HepG2 (cell line): ENCODE measurements around the gene SLC35F6. TPM values are rescaled to one million over a fixed set of nuclear protein-coding genes. Genes with fewer than 3 reads are reported as not detected.
A peak's percentile ranks its signal among the peaks of the same experiment; 100 is the strongest.

ENCODE experiments used
- ATAC-seq: fragments of 200-7000 bp; cut with Tn5 transposase; 3 replicates; pipeline ENCODE4 v1.9.1; 2020; ENCODE audit warnings: mild to moderate bottlenecking, moderate library complexity
- BruUV-seq: library from RNA; stranded (reverse); fragments of 400-500 nt; replicated peaks from 2 replicates; lab custom pipeline; 2021; lab: Mats Ljungman, UMichigan
- CTCF ChIA-PET: fragments of 300-600 bp; formaldehyde crosslinking; extraction: SDS; loops from one replicate; lab custom pipeline; 2021; ENCODE audit warnings: low total read pairs, inconsistent platforms, low intra/inter-chr PET ratio; lab: Yijun Ruan, JAX
- POLR2A ChIA-PET: fragments of 350-600 bp; sonication (Branson Sonifier 250); formaldehyde crosslinking; loops from one replicate; lab custom pipeline; 2020; ENCODE audit warnings: antibody characterized with exemption, inconsistent platforms; lab: Yijun Ruan, JAX
- DNase-seq: peaks from one replicate; pipeline ENCODE4 v3.0.0-alpha.2; 2015; ENCODE audit warnings: low spot score
- FAIRE-seq: peaks from 3 replicates; lab custom pipeline; 2011; peaks lifted over from hg19 to GRCh38; lab: Jason Lieb, UNC
- H2AFZ ChIP-seq: one replicate; pipeline ENCODE4 v1.6.1; 2011; ENCODE audit warnings: low read length, inconsistent platforms
- H3K27ac ChIP-seq: fragments of 300-600 bp; 3 replicates; pipeline ENCODE4 v1.8.0; 2011; ENCODE audit warnings: mixed run types, mild to moderate bottlenecking, mixed read lengths, low read length, inconsistent platforms; ENCODE audit not compliant: insufficient read depth; ENCODE audit errors: extremely low read length
- H3K27me3 ChIP-seq, 2 experiments: fragments of 200-600 bp in 1 of 2; 2 replicates in 1 of 2; 3 replicates in 1 of 2; pipeline versions ENCODE4 v1.6.0 to v1.8.0; 2011; ENCODE audit warnings: low read length in 2 of 2, mild to moderate bottlenecking in 2 of 2, moderate library complexity in 2 of 2, inconsistent platforms in 1 of 2; ENCODE audit not compliant: insufficient read depth in 2 of 2, control insufficient read depth in 1 of 2
- H3K36me3 ChIP-seq, 2 experiments: fragments of 200-600 bp in 1 of 2; replicated peaks in 1 of 2; 2 replicates in 1 of 2; 3 replicates in 1 of 2; pipeline versions ENCODE4 v1.5.1 to v1.8.0; 2011; ENCODE audit warnings: low read length in 2 of 2, inconsistent platforms in 1 of 2; ENCODE audit not compliant: insufficient read depth in 2 of 2, control insufficient read depth in 1 of 2
- H3K4me1 ChIP-seq: 2 replicates; pipeline ENCODE4 v1.5.1; 2012; ENCODE audit warnings: low read length, inconsistent platforms; ENCODE audit not compliant: insufficient read depth
- H3K4me2 ChIP-seq: 2 replicates; pipeline ENCODE4 v1.6.0; 2011; ENCODE audit warnings: low read depth, low read length, inconsistent platforms
- H3K4me3 ChIP-seq, 3 experiments: fragments of 200-600 bp in 1 of 3; sonication (generic), shearing (Covaris generic) in 1 of 3; replicated peaks in 1 of 3; 2 replicates each; pipeline ENCODE4 v1.5.1; 2011 to 2016; ENCODE audit warnings: low read length in 3 of 3, inconsistent platforms in 2 of 3, low read depth in 2 of 3, mild to moderate bottlenecking in 2 of 3, control low read depth in 1 of 3, mixed read lengths in 1 of 3; ENCODE audit not compliant: insufficient read depth in 1 of 3
- H3K79me2 ChIP-seq: one replicate; pipeline ENCODE4 v1.6.1; 2011; ENCODE audit warnings: low read length, inconsistent platforms; ENCODE audit not compliant: insufficient read depth
- H3K9ac ChIP-seq: 2 replicates; pipeline ENCODE4 v1.6.0; 2011; ENCODE audit warnings: mild to moderate bottlenecking, low read depth, low read length, inconsistent platforms; ENCODE audit not compliant: insufficient read depth
- H3K9me3 ChIP-seq: 2 replicates; pipeline ENCODE4 v1.5.1; 2012; ENCODE audit warnings: mild to moderate bottlenecking, low read length
- H4K20me1 ChIP-seq: 2 replicates; pipeline ENCODE4 v1.6.0; 2011; ENCODE audit warnings: inconsistent platforms, mild to moderate bottlenecking, low read length, moderate library complexity; ENCODE audit not compliant: insufficient read depth
- CENPBD1 ChIP-seq: sonication (generic); formaldehyde crosslinking; IDR thresholded peaks from 2 replicates; pipeline ENCODE4 v1.8.0; 2022; ENCODE audit warnings: missing genetic modification reagents, low read depth, mild to moderate bottlenecking, borderline replicate concordance
- ELK4 ChIP-seq: sonication (generic); formaldehyde crosslinking; IDR thresholded peaks from 2 replicates; pipeline ENCODE4 v1.9.0; 2021; ENCODE audit warnings: missing genetic modification reagents, borderline replicate concordance
- ETV5 ChIP-seq: IDR thresholded peaks from 2 replicates; pipeline ENCODE4 v1.6.1; 2018; ENCODE audit warnings: missing biosample characterization, missing genetic modification reagents, inconsistent platforms, borderline replicate concordance
- FOXA3 ChIP-seq: IDR thresholded peaks from 2 replicates; pipeline ENCODE4 v1.6.1; 2016; ENCODE audit warnings: missing genetic modification reagents, missing compliant biosample characterization
- ISX ChIP-seq: sonication (generic); formaldehyde crosslinking; conservative IDR thresholded peaks from 2 replicates; pipeline ENCODE4 v1.5.0; 2020; ENCODE audit warnings: missing genetic modification reagents
- NFE2L2 ChIP-seq: fragments of 150-350 bp; IDR thresholded peaks from 2 replicates; pipeline ENCODE4 v1.6.1; 2014; ENCODE audit warnings: low read length
- PAWR ChIP-seq: sonication (generic); formaldehyde crosslinking; IDR thresholded peaks from 2 replicates; pipeline ENCODE4 v1.4.0; 2020; ENCODE audit warnings: missing genetic modification reagents, mild to moderate bottlenecking, borderline replicate concordance
- PHF8 ChIP-seq: sonication (generic); formaldehyde crosslinking; IDR thresholded peaks from 2 replicates; pipeline ENCODE4 v1.5.0; 2020; ENCODE audit warnings: missing genetic modification reagents
- SIN3A ChIP-seq: IDR thresholded peaks from 2 replicates; pipeline ENCODE4 v1.6.1; 2011; ENCODE audit warnings: low read depth, mild to moderate bottlenecking, control low read depth, low read length, borderline replicate concordance
- SKI ChIP-seq: fragments of 450-650 bp; IDR thresholded peaks from one replicate; pipeline ENCODE4 v1.6.1; 2018; ENCODE audit warnings: mild to moderate bottlenecking; ENCODE audit not compliant: partially characterized antibody
- SNAI1 ChIP-seq: sonication (generic); formaldehyde crosslinking; IDR thresholded peaks from 2 replicates; pipeline ENCODE4 v1.5.0; 2020; ENCODE audit warnings: mild to moderate bottlenecking, missing genetic modification reagents, borderline replicate concordance
- SSRP1 ChIP-seq: IDR thresholded peaks from 2 replicates; pipeline ENCODE4 v1.6.1; 2016; ENCODE audit warnings: control low read depth
- ZFP82 ChIP-seq: sonication (generic); formaldehyde crosslinking; IDR thresholded peaks from 2 replicates; pipeline ENCODE4 v1.5.1; 2020; ENCODE audit warnings: mild to moderate bottlenecking, missing genetic modification reagents, borderline replicate concordance
- ZIK1 ChIP-seq: sonication (generic); formaldehyde crosslinking; IDR thresholded peaks from 2 replicates; pipeline ENCODE4 v1.5.0; 2020; ENCODE audit warnings: mild to moderate bottlenecking, low read depth, missing genetic modification reagents, borderline replicate concordance
- ZMAT3 ChIP-seq: sonication (generic); formaldehyde crosslinking; conservative IDR thresholded peaks from 2 replicates; pipeline ENCODE4 v1.7.0; 2021; ENCODE audit warnings: missing genetic modification reagents
- ZNF367 ChIP-seq: sonication (generic); formaldehyde crosslinking; IDR thresholded peaks from 2 replicates; pipeline ENCODE4 v1.4.0; 2020; ENCODE audit warnings: missing genetic modification reagents, borderline replicate concordance
- ZNF549 ChIP-seq: sonication (generic); formaldehyde crosslinking; IDR thresholded peaks from 2 replicates; pipeline ENCODE4 v1.5.0; 2020; ENCODE audit warnings: missing genetic modification reagents
- WGBS: methylation state at CpG from one replicate; pipeline ENCODE4 v1.1.6; 2017; ENCODE audit warnings: low lambda C conversion rate; 5-methylcytosine and 5-hydroxymethylcytosine counted together
- in situ Hi-C: cut with HindIII; loops from 2 replicates; pipeline ENCODE4 v1.10.0; 2017; ENCODE audit warnings: low pct_unique_long_range_greater_than_20kb; ENCODE audit not compliant: extremely low pct_ligation_motif_present
- intact Hi-C: fragments of 100-400 bp; cut with micrococcal nuclease; formaldehyde crosslinking; loops from one replicate; pipeline ENCODE4 v1.10.0; 2022; ENCODE audit not compliant: unreplicated experiment
- polyA plus RNA-seq, 8 experiments: library from polyadenylated mRNA; depleted of rRNA in 3 of 8; stranded (reverse) in 7 of 8; unstranded in 1 of 8; fragments of >200 nt; fragmentation: Illumina TruSeq in 4 of 8; extraction: Trizol in 4 of 8; gene quantifications; 2 replicates each; pipeline versions ENCODE4 v1.2.1 to v1.2.3, GENCODE V29; 2011 to 2016; ENCODE audit warnings: low read depth in 4 of 8, missing spikeins in 1 of 8, mixed read lengths in 1 of 8; ENCODE audit not compliant: insufficient read depth in 1 of 8
- total RNA-seq, 5 experiments: library from RNA; depleted of rRNA; stranded (reverse); fragments of >200 nt; fragmentation: Illumina TruSeq; extraction: Trizol; gene quantifications; 2 replicates each; pipeline ENCODE4 v1.2.3, GENCODE V29; 2016; ENCODE audit warnings: low read depth in 1 of 5
- TF ChIP-seq, protein P1 (sequence below), 2 experiments: sonication (generic) in 1 of 2; formaldehyde crosslinking in 1 of 2; IDR thresholded peaks; 2 replicates each; pipeline versions ENCODE4 v1.4.0 to v1.6.1; 2016 to 2020; ENCODE audit warnings: borderline replicate concordance in 1 of 2, low read depth in 1 of 2, mild to moderate bottlenecking in 1 of 2, missing genetic modification reagents in 1 of 2

The SLC35F6 gene
- total and polyA plus RNA-seq, 2 of the 13 experiments (the other 11 are each of a cell fraction or from before 2014, with no cell fraction given) = 15.2 to 21.2 TPM

DNA sequence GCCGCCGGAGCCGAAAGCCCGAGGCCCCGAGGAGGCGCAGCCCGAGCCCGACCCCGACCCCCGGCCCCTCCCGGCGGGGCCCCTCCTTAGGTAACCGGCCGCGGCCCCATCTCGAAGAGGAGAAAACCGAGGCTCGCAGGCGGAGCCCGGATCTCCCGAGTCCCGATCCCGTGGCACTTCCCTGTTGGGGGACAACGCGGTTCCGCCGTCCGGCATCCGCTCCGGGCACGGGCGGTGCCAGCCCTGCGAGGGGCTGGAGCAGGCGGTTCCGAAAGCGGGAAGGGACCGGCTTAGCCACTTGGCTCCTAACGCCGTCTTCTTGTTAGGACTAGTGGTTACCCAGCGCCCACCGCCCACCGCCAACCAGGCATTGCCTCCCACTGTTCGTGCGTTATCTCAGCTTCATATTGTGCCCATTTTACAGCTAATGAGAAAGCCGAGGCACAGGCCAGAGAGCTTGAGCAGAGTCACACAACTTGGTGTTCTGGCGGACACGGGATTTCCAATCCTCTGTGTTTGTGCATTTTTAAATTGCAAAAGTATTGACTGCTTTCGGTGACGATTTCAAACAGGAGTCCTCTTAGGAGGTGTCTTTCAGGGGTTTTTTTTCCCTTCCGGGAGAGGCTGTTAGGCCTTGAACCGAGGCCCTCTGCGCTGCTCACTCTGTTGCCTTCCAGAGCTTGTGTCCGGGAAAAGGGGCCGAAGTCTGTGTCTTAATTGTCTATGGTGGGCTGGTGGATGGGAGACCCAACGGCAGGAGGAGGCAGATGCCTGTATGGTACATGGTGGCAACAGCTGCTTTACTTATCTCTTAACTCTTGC, 22.3 kb downstream of the SLC35F6 start:
- 2% methylated on average over 25 of the region's 55 CpGs for WGBS
- no peak for DNase-seq
- Histone ChIP-seq H3K4me3 (peak overlapping the region; percentile 91 to 92 (median 91)), H3K79me2 (peaks cover 44% of the 10 kb centered on the region), H4K20me1 (no peaks in the 10 kb centered on the region), H3K27me3 (no peaks in the 10 kb centered on the region; a peak in 1 of 5 replicates), H3K36me3 (peaks cover 2 to 19% of the 10 kb centered on the region in 2 experiments; a peak in 3 of 5 replicates), H3K27ac (peak overlapping the region; percentile 60), H3K4me2 (peak overlapping the region; percentile 84), H3K9me3 (no peaks in the 10 kb centered on the region), H3K4me1 (peaks cover 51% of the 10 kb centered on the region), H3K9ac (peak overlapping the region; percentile 84), H2AFZ (peak overlapping the region; percentile 55)
- intact Hi-C loops (loop anchor here (5.0 kb wide), 2 partner anchors 306 to 544 kb away; partner anchors contain the start of genes HADHA and HADHB), in situ Hi-C loops (no loop called here)
- ChIA-PET POLR2A (interaction anchor here (0.7 to 1.9 kb wide), 7 partner anchors 9 to 28 kb away, joined by 3 to 7 read pairs (median 3); partner anchors contain the start of gene SLC35F6), CTCF (no interaction called here)
- peak; percentile 41 for ATAC-seq
- no TSS peak for BruUV-seq
- FAIRE-seq = no peak
- TF ChIP-seq ZNF367 (no peak), ETV5 (CRISPR knock-in tag) (no peak), ZIK1 (CRISPR knock-in tag) (no peak), SIN3A (0 out of 2 replicates have a peak, but pooled peaks have one; percentile 7), ELK4 (CRISPR knock-in tag) (no peak), NFE2L2 (no peak), CENPBD1 (CRISPR knock-in tag) (no peak), ISX (CRISPR knock-in tag) (no peak), SKI (no peak), ZMAT3 (CRISPR knock-in tag) (peak; percentile 9; the same call in 1 of the 2 replicates), ZFP82 (CRISPR knock-in tag) (peak; percentile 84; the same call in 1 of the 2 replicates), PAWR (CRISPR knock-in tag) (no peak), SNAI1 (CRISPR knock-in tag) (peak; percentile 7; the same call in 1 of the 2 replicates), FOXA3 (CRISPR knock-in tag) (no peak), SSRP1 (CRISPR knock-in tag) (no peak), PHF8 (CRISPR knock-in tag) (peak; percentile 19; the same call in 1 of the 2 replicates), ZNF549 (CRISPR knock-in tag) (no peak)
- TF ChIP-seq, protein P1, sequence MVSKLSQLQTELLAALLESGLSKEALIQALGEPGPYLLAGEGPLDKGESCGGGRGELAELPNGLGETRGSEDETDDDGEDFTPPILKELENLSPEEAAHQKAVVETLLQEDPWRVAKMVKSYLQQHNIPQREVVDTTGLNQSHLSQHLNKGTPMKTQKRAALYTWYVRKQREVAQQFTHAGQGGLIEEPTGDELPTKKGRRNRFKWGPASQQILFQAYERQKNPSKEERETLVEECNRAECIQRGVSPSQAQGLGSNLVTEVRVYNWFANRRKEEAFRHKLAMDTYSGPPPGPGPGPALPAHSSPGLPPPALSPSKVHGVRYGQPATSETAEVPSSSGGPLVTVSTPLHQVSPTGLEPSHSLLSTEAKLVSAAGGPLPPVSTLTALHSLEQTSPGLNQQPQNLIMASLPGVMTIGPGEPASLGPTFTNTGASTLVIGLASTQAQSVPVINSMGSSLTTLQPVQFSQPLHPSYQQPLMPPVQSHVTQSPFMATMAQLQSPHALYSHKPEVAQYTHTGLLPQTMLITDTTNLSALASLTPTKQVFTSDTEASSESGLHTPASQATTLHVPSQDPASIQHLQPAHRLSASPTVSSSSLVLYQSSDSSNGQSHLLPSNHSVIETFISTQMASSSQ (IDR thresholded peaks at IDR 0.05; ENCODE audit: low read depth) = no peak
- TF ChIP-seq, protein P1 (CRISPR knock-in tag; IDR thresholded peaks at IDR 0.05; ENCODE audit: borderline replicate concordance) = no peak
